GM19324 (cell line): ENCODE data around the gene BIRC3.

Experiments
- ATAC-seq: cut with Tn5 transposase; IDR thresholded peaks from one replicate; pipeline ENCODE4 v1.9.1; 2021; ENCODE audit warnings: mild to moderate bottlenecking, moderate library complexity; ENCODE audit not compliant: unreplicated experiment, low FRiP score

Gene BIRC3

DNA sequence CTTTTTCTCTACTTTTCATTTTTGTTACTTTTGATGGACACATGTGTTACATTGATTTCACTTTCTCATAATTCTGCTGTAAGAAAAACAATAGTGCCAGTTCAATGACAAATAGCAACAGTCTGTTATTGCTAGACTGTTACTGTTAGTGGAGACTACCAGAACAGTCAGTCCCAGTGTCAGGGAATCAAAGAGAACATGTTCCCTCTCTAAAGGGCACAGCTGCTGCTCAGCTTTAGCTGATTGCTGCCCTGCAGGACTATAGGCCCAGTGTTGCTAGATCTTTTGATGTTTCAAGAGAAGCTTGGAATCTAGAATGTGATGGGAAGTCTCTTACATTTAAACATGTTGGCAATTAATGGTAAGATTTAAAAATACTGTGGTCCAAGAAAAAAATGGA, 3.4 kb downstream of the BIRC3 start:
- ATAC-seq = no peak

DNA sequence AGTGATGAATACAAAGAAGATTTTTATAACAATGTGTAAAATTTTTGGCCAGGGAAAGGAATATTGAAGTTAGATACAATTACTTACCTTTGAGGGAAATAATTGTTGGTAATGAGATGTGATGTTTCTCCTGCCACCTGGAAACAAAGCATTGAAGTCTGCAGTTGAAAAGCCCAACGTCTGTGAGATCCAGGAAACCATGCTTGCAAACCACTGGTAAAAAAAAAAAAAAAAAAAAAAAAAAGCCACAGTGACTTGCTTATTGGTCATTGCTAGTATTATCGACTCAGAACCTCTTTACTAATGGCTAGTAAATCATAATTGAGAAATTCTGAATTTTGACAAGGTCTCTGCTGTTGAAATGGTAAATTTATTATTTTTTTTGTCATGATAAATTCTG, 5.3 kb downstream of the BIRC3 start:
- ATAC-seq = no peak

DNA sequence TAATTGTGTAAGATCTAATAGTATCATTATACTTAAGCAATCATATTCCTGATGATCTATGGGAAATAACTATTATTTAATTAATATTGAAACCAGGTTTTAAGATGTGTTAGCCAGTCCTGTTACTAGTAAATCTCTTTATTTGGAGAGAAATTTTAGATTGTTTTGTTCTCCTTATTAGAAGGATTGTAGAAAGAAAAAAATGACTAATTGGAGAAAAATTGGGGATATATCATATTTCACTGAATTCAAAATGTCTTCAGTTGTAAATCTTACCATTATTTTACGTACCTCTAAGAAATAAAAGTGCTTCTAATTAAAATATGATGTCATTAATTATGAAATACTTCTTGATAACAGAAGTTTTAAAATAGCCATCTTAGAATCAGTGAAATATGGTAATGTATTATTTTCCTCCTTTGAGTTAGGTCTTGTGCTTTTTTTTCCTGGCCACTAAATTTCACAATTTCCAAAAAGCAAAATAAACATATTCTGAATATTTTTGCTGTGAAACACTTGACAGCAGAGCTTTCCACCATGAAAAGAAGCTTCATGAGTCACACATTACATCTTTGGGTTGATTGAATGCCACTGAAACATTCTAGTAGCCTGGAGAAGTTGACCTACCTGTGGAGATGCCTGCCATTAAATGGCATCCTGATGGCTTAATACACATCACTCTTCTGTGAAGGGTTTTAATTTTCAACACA, 6.4 kb downstream of the BIRC3 start:
- ATAC-seq = no peak

DNA sequence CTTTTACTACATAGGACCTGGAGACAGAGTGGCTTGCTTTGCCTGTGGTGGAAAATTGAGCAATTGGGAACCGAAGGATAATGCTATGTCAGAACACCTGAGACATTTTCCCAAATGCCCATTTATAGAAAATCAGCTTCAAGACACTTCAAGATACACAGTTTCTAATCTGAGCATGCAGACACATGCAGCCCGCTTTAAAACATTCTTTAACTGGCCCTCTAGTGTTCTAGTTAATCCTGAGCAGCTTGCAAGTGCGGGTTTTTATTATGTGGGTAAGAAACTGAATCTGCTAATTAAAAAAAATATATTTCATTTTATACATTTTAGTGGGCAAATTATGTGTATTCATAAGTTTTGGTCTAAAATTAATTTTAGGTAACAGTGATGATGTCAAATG, 7.8 kb downstream of the BIRC3 start:
- ATAC-seq = no peak

DNA sequence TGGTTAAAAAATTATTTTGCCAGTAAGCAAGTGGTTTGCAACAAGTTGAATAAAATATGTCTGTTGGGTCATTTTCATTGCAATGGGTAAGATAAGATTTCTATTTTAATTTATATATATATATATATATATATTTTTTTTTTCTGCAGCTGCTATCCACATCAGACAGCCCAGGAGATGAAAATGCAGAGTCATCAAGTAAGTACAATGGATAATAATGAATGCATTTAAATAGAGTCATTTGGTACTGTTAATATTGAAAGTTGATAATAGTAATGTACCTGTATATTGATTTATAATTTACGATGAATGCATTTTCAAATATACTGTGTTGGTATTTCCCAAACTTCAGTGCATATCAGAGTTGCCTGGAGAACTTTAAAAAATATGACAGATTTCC, 11.5 kb downstream of the BIRC3 start:
- no peak for ATAC-seq

DNA sequence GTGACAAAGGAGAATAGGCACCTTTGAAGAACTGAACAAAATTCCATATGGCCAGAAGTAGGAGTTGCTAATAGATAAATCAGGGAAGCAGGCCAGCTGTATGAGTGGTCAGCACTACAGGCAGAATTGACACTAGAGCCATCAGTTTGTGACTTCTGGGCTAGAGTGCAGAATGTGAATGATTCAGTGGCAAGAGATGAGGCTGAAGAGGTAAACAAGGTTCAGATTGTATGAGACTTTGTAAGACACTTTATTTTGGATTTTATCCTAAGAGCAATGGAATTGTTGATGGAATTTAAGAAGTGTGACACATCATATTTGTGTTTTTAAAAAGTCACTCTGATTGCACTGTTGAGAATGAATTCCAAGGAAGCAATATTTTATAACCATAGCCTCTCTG, 12.9 kb downstream of the BIRC3 start:
- no peak for ATAC-seq

DNA sequence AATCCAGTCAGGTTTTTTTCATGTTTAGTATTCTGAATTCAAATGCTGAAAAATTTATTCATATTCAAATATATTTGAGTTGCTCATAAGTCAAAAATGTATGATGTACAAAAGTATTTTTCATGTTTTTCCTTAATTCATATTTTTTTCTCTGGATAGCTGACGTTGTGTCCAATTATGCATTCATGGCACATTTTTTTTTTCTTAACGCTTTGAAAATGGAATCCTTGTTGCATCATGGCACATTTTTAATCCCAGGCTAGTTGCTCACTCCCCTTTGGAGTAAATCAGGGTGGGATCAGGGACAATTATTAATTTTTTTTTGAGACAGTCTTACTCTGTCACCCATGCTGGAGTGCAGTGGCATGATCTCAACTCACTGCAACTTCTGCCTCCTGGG, 14.1 kb downstream of the BIRC3 start:
- no peak for ATAC-seq

DNA sequence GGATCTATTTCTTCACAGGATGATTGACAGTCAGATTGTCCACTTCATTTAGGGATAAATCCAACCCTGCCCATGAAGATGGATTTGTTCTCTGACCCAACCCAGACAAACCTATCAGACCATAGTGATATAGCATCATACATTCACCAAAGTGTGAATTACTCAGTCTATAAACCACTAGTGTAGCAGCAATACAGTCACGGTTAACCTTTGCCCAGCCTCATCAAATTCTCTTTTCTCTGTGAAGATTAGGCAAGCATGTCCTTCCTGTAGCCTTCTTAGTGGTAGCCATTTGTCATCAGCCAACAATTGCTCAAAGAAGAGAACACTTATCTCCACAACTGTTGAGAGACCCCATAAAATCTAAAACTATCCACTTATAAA, 15.3 kb downstream of the BIRC3 start:
- no peak for ATAC-seq

DNA sequence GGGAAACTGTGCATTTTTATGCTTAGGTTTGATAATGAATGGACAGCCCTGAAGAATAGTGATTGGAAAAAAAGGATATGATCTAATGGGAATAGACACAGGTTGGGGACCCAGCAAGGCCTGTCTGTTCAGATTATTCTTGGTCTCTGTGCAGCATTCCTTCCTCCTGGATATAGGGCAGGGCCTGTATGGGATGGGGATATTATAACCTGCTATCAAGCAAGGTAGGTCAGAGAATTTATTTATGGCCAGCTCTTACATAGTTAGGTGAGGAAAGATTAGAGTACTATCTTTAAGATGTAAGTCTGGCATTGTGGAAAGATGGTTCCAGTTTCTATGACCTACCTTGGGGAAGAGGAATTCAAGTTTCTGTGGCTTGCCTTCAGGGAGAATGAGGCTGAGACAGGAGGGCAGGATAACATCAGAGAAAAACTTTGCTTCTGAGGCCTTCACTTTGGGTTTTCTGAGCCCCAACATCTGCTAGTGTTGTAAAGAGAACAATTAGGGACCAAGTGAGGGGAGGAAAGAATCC, 21.3 kb downstream of the BIRC3 start:
- ATAC-seq = no peak

DNA sequence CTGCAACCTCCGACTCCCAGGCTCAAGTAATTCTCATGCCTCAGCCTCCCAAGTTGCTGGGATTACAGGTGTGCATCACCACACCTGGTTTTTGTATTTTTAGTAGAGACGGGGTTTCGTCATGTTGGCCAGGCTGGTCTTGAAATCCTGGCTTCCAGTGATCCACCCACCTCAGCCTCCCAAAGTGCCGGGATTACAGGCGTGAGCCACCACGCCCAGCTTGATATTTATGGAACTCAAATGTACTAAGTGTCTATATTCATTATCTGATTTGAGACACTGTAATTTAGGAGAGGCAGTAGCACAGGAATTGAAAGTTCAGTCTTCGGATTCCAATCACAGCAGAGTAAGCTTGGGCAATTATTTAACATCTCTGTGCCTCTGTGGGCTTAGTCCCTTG, 24.0 kb downstream of the BIRC3 start:
- ATAC-seq = peak; percentile 20

DNA sequence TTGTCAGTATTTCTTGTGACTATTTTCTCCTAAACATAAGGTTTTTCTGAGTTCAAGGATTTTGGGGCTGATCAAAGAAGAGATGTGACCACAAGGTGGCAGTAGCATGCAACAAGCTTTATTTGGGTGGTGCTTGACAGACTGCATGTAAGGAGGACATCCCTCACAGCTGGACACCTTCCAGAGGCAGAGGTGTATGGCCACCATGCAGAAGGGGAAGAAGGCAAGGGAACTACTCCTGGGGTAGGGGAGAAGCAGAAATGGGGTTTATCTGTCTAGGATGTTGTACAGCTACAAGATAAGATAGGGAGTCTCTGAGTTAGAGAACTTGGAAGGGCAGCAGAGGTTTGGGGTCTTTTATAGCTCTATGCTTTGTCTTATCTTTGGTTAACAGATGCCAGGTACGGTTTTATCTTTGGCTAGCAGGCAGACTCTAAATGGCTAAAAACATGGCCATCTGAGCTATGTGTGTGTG, 24.6 kb downstream of the BIRC3 start:
- peak; percentile 56 for ATAC-seq

DNA sequence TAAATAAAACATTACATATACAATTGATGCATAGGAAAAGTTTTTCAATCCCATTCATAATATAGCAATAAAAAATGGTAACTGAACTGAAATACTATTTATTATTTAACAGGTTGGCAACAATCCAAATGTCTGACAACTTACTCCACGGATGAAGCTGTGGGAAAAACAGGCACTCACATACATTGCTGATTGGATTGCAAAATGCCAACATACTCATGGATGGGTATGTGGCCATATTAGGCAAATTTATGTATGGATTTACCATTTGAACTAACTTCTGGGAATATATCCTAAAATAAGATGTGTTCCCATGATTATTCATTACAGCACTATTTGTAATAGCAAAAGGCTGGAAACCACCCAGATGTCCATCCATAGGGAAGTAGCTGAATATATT, 26.5 kb downstream of the BIRC3 start:
- no peak for ATAC-seq

DNA sequence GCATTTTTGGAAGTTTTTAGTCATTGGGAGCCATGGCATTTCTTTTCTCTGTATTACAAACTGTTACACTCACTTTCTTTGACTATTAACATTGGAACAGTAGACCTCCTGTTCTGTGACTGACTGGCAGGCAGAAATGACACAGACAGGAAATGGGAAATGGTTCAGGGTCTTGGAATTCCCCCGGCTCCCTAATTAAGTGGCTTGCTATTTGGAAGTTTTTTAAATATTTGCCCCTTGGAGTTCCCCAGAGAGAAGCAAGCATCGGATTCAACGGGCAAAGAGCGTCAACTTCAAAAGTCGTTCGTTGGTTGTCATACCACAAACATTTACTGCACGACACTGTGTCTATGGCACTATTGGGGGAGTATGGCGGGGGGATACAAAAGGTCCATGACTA, 28.6 kb downstream of the BIRC3 start:
- no peak for ATAC-seq

DNA sequence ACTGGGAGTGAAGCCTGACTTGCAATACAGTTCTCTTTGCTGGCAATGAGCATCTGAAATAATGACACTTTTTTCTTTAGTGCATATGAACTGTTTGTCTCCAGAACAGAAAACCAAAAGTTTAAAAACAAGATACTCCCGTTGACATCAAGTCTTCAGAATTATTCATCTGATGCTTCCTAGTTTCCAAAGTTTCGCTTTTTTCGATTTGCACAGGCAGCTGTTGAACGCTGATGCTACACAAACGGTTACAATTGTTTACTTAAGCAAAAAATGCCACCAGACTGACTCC, 29.1 kb downstream of the BIRC3 start:
- no peak for ATAC-seq

DNA sequence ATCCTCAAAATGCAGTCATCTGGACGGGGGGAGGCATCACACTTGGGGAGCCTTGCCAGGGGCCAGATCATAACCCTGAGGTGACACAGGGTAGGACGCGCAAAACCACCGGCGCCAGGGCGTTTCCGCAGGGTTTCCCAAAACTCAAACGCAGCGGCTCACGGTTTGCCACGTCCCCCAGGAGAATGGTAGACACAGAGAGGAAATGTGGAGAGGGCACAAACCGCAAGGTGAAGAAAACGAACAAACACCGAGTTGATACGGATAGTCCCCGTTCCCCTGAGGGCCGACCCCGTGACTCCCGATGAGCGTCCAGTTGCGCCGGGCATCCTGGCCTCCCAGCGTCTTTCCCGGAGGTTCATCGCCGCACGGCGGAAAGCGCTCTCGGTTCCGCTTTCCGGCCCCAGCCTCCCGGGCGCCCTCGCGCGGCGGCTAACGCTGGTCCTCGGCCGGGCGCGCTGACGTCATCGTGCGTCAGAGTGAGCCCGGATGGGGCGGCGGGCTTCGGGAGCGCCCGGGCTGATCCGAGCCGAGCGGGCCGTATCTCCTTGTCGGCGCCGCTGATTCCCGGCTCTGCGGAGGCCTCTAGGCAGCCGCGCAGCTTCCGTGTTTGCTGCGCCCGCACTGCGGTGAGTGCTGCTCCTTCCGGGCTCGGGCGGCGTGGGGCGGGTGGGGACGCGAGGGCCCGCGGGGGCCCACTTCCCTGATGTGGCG, 29.6 kb downstream of the BIRC3 start, which contains the start of gene BIRC2:
Gene BIRC2 (plus strand): TSS at position 467 of the 714 bp plus-strand sequence. CDS start 2,641 bp downstream, outside the sequence.
- ATAC-seq = peak; percentile 96

DNA sequence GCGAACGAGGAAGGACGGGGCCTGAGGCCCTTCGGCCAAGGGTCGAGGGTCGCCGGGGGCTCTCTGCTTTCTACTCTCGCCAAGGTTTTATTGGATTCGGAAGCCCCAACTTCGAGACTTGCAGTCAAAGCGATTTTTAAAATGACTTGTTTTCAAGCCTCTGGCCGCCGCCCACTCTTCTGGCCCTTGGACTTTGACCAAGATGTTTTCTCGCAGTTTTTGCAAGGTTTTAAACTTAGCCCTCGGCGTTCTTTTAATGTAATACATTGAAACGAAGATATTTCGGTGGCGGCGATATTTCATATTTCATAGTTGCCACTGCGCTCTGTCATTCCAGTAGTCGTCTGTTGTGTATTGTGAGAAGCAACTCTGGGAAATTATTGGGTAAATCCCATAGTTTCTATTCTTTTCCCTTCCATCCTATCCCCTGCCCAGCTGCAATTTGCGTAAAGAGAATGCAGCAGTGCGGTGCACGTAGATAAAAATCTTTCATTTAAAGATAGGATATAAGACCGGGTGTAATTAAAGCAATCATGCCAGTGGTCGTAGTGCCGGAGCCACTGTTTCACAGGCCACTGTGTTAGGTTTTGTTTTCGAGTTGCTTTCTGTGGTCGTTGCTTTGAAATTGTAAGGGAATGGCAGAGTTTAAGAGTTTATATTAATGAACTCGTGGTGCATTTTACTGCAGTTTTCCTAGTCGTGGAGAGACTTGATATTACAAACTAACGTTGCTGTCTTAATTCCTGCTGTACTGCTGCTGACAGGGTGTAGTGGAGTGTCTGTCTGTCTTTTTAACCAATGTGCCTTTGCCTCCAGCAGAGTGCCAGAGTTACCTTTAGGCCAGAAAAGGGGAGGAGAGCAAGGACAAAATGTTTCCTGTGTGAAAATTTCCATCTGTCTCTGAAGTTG, 30.4 kb downstream of the BIRC3 start:
- peak; percentile 24 for ATAC-seq

DNA sequence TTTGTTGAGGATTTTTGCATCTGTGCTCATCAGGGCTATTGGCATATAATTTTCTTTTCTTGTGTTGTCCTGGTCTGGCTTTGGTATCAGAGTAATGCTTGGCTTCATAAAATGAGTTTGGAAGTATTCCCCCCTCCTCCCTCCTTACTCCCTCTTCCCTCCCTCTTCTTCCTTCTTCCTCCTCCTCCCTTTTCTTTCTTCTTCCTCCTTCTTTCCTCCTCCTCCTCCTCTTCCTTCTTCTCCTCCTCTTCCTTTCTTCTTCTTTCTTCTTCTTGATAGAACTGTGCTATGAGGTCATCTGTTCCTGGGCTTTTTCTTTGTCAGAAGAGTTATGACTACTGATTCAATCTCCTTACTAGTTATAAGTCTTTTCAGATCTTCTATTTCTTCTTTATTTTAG, 39.8 kb downstream of the BIRC3 start:
- no peak for ATAC-seq

DNA sequence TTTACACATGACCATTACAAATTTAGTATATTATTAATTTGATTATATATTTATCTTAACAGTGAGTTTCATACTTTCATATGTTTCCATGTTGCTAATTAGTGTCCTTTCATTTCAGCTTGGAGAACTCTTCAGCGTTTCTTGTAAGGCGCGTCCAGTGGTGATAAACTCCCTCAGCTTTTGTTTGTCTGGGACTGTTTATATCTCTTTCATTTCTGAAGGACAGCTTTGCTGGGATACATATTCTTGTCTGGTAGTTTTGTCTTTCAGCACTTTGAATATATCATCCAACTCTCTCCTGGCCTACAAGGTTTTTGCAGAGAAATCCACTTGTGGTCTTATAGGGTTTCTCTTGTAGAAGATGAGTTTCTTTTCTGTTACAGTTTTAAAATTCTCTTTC, 42.1 kb downstream of the BIRC3 start:
- no peak for ATAC-seq

DNA sequence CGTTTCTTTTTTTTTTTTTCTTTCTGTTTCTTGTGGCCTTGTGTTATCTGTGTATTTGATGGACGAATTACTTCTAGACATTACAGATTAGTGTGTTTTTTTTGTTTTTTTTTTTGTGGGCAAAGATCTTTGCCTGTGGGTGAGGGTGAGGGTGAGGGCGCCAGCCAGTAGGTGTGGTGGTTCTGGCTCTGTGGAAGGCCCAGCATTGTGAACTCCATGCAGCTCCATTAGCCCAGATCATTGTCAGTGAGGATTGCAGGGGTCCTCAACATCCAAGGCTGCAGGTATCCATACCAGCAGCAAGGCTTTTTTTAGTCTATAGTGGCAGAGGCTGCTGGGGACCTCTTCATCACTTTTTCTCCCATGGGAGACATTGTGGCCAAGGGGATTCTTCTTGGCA, 43.4 kb downstream of the BIRC3 start:
- no peak for ATAC-seq

DNA sequence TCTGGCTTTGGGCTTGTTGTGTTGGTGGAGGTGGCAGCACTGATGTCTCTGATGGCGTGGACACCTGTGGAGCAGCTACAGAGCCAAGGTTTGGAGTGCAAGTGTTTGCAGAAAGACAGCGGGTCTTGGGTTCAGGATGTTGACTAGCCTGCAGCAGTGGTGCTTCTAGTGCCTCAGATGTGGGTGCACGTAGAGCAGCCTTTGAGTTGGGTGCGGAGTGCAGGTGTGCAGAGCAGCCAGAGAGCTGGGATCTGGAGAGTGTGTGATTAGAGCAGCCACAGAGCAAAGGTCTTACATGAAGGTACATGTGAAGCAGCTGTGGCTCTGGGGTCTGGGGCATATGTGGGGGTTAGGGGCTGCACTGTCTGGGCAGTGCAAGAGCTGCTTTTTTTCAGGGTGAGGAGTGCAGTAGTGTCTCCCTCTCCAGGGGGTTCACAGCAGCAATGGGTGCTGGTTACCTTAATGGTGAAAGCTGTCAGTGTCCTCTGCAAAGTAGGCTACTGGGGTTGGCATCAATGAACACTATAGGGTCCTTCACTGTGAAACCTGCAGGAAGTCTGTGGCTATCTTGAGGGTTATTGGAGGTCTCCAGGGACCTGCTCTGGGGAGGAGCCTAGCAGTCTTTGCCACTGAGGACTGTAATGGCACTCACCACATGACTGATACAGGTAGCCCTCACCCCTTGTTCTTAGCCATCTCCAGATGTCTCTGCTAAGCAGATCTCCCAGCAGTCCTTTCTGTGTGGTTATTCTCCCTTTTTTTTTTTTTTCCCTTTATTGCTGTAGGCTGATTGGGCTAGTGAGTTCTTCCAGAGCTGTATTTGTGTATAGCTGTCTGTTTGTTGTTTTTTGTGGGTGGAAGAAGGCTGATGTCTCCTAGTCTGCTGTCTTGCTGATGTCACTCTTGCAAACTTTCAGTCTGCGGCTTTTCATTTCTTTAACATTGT, 44.1 kb downstream of the BIRC3 start:
- ATAC-seq = peak; percentile 65
